D721Med (cell line): ENCODE measurements around the gene MRPL21.

Experiments
- DNase-seq: peaks from one replicate; pipeline ENCODE4 v3.0.0; 2011; ENCODE audit warnings: low spot score; ENCODE audit not compliant: insufficient read length
- FAIRE-seq: peaks from 2 replicates; lab custom pipeline; 2011; peaks lifted over from hg19 to GRCh38; lab: Jason Lieb, UNC
- TF ChIP-seq, protein P1 (sequence below): IDR thresholded peaks from 2 replicates; pipeline ENCODE4 v1.5.1; 2012; ENCODE audit warnings: mild to moderate bottlenecking, control low read depth; ENCODE audit not compliant: insufficient read depth; ENCODE audit errors: missing control alignments

Gene MRPL21

DNA sequence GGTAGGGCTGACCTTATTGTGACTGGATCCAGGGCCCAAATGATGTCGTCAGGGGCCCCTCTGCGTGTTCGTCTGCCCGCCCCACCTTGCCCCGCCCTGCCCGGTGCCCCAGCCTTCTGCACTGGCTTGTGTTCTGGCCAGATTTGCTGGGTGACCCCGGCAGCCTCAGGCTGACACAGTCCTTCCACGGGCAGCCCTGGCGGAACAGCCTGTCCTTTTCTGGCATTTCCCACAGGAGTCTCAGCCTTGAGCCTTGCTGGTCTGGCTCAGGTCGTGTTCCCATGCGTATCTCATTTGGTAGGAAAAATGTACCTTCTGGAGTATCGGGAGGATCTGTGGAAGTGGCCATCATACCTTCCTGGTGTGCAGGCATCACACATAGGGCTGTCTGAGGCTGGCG, 31.0 kb upstream of the MRPL21 start:
- DNase-seq (no peak), FAIRE-seq (no peak)
- TF ChIP-seq, protein P1, sequence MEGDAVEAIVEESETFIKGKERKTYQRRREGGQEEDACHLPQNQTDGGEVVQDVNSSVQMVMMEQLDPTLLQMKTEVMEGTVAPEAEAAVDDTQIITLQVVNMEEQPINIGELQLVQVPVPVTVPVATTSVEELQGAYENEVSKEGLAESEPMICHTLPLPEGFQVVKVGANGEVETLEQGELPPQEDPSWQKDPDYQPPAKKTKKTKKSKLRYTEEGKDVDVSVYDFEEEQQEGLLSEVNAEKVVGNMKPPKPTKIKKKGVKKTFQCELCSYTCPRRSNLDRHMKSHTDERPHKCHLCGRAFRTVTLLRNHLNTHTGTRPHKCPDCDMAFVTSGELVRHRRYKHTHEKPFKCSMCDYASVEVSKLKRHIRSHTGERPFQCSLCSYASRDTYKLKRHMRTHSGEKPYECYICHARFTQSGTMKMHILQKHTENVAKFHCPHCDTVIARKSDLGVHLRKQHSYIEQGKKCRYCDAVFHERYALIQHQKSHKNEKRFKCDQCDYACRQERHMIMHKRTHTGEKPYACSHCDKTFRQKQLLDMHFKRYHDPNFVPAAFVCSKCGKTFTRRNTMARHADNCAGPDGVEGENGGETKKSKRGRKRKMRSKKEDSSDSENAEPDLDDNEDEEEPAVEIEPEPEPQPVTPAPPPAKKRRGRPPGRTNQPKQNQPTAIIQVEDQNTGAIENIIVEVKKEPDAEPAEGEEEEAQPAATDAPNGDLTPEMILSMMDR, result no peak

DNA sequence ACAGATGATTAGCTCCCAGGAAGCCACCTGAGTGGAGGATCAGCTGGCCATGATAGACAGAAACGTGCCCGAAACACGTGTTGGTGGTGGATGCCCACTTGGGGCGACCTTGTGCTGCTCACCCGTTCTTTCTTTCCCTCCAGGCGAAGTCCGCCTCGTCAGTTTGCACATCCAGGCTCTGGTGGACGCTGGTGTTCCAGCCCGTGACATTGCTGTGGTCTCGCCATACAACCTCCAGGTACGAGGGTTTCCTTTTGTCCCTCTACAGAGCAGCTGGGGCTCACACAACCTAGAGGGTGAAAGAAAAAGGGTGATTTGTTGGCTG, 30.7 kb upstream of the MRPL21 start:
- FAIRE-seq (no peak), DNase-seq (no peak)
- TF ChIP-seq, protein P1, result no peak

DNA sequence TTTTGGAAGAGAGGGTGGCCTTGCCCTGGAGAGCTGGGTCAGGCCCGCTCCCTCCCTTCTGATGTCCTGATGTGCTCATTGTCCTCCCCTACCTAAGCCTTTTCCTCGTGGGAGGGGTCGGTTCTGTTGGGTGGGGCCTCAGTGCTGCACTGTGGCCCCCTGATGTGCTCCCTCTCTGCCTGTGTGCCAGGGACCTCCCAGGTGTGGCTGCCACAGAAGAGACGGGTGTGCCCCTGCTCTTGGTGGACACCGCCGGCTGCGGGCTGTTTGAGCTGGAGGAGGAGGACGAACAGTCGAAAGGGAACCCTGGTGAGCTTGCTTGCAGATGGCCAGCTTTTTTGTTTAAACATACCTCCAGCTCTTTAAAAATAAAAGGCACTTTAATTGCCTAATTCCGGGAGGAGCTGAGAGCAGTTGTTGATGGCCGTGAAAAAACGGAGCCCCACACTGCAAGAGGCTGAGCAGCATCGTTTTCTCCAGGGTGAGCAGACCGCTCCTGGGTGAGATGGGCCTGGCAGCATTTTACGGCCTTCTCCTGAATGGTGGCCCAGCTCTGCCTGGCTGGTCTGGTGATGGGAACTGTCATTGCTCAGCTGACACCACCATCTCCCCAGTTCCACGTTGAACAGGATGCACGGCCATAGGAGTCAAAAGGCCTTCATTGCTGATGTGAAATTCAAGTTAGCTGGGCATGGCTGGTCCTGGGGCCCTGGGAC, 30.1 kb upstream of the MRPL21 start:
- DNase-seq, result no peak
- TF ChIP-seq, protein P1, result no peak
- FAIRE-seq, result no peak

DNA sequence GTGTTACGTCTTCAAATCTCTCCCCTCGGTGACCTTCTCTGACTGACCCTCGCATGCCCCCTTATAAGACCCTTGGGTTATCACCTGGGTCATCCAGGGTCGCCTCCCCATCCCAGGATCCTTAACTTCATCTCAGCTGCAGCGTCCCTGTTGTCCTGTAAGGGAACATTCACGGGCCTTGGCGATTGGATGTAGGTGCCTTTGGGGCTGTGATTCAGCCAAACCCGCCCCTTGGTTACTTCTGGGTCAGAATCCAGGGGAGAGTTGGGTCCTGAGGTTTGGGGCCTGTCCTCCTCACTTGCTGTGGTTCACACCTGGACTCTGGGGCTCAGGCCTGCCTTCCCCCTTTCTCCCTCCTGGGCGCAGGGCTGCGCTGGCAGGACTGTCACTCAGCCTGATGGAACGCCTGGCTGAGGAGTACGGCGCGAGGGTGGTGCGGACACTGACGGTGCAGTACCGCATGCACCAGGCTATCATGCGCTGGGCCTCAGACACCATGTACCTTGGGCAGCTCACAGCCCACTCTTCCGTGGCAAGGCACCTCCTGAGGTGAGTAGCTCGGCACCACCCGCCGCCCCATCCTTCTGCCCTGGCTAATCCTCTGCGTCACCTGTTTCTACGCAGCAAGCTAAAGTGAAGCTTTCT, 29.4 kb upstream of the MRPL21 start:
- TF ChIP-seq, protein P1, result no peak
- no peak for FAIRE-seq
- no peak for DNase-seq

DNA sequence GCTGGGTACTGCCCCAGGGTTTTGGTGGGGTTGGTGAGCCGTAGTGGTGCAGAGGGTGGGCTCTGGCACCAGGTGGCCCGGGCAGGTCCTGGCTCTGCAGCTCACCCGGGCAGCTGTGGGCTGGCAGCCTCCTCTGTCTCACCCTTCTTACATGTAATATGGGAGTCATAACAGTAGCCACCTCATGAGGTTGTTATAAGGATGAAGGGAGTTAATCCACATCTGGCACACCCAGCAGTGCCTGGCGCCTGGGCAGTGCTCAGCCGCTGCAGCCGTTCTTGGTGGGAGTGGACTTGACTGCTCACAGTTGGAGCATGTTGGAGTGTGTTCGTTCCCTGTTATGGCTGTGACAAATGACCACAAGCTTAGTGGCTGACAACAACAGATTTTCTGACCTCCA, 28.7 kb upstream of the MRPL21 start:
- TF ChIP-seq, protein P1, result no peak
- FAIRE-seq, result no peak
- no peak for DNase-seq

DNA sequence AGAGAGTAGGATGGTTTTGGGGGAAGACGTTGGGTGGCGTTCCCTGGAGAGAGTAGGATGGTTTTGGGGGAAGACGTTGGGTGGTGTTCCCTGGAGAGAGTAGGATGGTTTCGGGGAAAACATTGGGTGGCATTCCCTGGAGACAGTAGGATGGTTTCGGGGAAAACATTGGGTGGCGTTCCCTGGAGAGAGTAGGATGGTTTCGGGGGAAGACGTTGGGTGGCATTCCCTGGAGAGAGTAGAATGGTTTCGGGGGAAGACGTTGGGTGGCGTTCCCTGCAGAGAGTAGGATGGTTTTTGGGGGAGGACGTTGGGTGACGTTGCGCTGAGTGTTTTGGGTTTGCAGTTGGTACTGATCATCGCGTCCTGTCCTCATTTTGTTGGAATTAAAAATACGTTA, 28.3 kb upstream of the MRPL21 start:
- no peak for FAIRE-seq
- no peak for DNase-seq
- TF ChIP-seq, protein P1, result no peak
